Smooth muscle cell (in vitro differentiated cells): ENCODE data around the gene SS18L1. TPM values are rescaled to one million over a fixed set of nuclear protein-coding genes. Genes with fewer than 3 reads are reported as not detected.

Experiments
- DNase-seq: peaks from one replicate; lab custom pipeline; 2025; ENCODE audit not compliant: unreplicated experiment; lab: John Stamatoyannopoulos, UW
- H2AFZ ChIP-seq: fragments of 200-600 bp; sonication (generic); 2 replicates; pipeline ENCODE4 v1.6.0; 2016; ENCODE audit warnings: antibody characterized with exemption, low read depth, mild to moderate bottlenecking
- H3F3A ChIP-seq: fragments of 200-600 bp; sonication (generic); 2 replicates; pipeline ENCODE4 v1.6.0; 2017; ENCODE audit warnings: antibody characterized with exemption, low read depth
- H3K27ac ChIP-seq: fragments of 200-600 bp; sonication (generic); 2 replicates; pipeline ENCODE4 v1.5.1; 2016; ENCODE audit warnings: low read depth, mild to moderate bottlenecking
- H3K27me3 ChIP-seq: fragments of 200-600 bp; sonication (generic); 2 replicates; pipeline ENCODE4 v1.6.1; 2016; ENCODE audit warnings: low read depth, mild to moderate bottlenecking
- H3K36me3 ChIP-seq: fragments of 200-600 bp; sonication (generic); 2 replicates; pipeline ENCODE4 v1.5.1; 2016; ENCODE audit warnings: low read depth
- H3K4me1 ChIP-seq: fragments of 200-600 bp; sonication (generic); 2 replicates; pipeline ENCODE4 v1.5.1; 2016; ENCODE audit warnings: low read depth
- H3K4me2 ChIP-seq: fragments of 200-600 bp; sonication (generic); 2 replicates; pipeline ENCODE4 v1.6.0; 2016; ENCODE audit warnings: mild to moderate bottlenecking
- H3K4me3 ChIP-seq: fragments of 200-600 bp; sonication (generic); 2 replicates; pipeline ENCODE4 v1.5.1; 2016; ENCODE audit warnings: mild to moderate bottlenecking
- H3K79me2 ChIP-seq: fragments of 200-600 bp; sonication (generic); 2 replicates; pipeline ENCODE4 v1.6.0; 2016; ENCODE audit warnings: low read depth, mild to moderate bottlenecking
- H3K9ac ChIP-seq: fragments of 200-600 bp; sonication (generic); 2 replicates; pipeline ENCODE4 v1.6.0; 2016; ENCODE audit warnings: low read depth
- H3K9me3 ChIP-seq: fragments of 200-600 bp; sonication (generic); replicated peaks from 2 replicates; pipeline ENCODE4 v1.5.1; 2016; ENCODE audit warnings: low read depth
- H4K20me1 ChIP-seq: fragments of 200-600 bp; sonication (generic); 2 replicates; pipeline ENCODE4 v1.6.0; 2016; ENCODE audit warnings: low read depth
- WGBS: methylation state at CpG from one replicate; pipeline ENCODE4 v1.1.7; 2016; ENCODE audit warnings: low lambda C conversion rate; 5-methylcytosine and 5-hydroxymethylcytosine counted together
- polyA plus RNA-seq: library from polyadenylated mRNA; unstranded; fragments of >200 nt; fragmentation: Nextera tagmentation; extraction: Ambion mirVana; gene quantifications from 2 replicates; pipeline ENCODE4 v1.2.1, GENCODE V29; 2016
- total RNA-seq: library from RNA; depleted of rRNA; stranded (reverse); fragments of >200 nt; gene quantifications from 2 replicates; pipeline ENCODE4 v1.2.3, GENCODE V29; 2014
- TF ChIP-seq, protein P1 (sequence below): fragments of 200-600 bp; sonication (generic); IDR thresholded peaks from 2 replicates; pipeline ENCODE4 v1.5.1; 2017; ENCODE audit warnings: borderline replicate concordance, mild to moderate bottlenecking, antibody characterized with exemption; ENCODE audit not compliant: insufficient read depth, poor library complexity, severe bottlenecking

Gene SS18L1
- total and polyA plus RNA-seq, 2 experiments from 2014 or later = 2.3 to 10.1 TPM

DNA sequence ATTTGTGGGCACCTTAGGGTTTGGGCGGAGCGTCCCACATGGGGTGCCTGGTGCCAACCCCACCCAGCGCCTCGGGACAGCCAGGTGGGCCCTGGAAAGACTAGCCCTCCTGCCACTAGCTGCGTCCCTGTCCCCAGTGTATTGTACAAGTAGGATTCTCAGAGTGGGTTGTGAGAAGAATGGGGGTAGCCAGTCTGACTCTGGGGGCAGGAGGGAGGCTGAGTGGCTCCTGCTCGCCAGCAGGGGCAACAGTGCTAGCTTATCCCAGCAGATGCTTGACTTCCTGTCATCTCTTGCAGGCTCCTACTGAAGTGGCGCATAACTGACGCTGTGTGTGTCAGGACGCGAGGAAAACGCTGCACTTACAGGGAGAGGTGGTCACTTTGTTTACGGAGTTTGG, 9.7 kb upstream of the SS18L1 start:
- Histone ChIP-seq H3K36me3 (peaks cover 3% of the 10 kb centered on the region), H2AFZ (no peak overlapping the region), H3K27ac (no peak overlapping the region), H3K27me3 (no peaks in the 10 kb centered on the region), H3K4me2 (no peak overlapping the region), H4K20me1 (peaks cover 70% of the 10 kb centered on the region), H3K4me3 (no peak overlapping the region), H3K9ac (no peak overlapping the region), H3F3A (peaks cover 40% of the 10 kb centered on the region), H3K4me1 (no peaks in the 10 kb centered on the region), H3K9me3 (no peaks in the 10 kb centered on the region), H3K79me2 (peaks cover 6% of the 10 kb centered on the region)
- TF ChIP-seq, protein P1, sequence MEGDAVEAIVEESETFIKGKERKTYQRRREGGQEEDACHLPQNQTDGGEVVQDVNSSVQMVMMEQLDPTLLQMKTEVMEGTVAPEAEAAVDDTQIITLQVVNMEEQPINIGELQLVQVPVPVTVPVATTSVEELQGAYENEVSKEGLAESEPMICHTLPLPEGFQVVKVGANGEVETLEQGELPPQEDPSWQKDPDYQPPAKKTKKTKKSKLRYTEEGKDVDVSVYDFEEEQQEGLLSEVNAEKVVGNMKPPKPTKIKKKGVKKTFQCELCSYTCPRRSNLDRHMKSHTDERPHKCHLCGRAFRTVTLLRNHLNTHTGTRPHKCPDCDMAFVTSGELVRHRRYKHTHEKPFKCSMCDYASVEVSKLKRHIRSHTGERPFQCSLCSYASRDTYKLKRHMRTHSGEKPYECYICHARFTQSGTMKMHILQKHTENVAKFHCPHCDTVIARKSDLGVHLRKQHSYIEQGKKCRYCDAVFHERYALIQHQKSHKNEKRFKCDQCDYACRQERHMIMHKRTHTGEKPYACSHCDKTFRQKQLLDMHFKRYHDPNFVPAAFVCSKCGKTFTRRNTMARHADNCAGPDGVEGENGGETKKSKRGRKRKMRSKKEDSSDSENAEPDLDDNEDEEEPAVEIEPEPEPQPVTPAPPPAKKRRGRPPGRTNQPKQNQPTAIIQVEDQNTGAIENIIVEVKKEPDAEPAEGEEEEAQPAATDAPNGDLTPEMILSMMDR = no peak
- DNase-seq = no peak
- 92% methylated on average over 12 of the region's 12 CpGs for WGBS

DNA sequence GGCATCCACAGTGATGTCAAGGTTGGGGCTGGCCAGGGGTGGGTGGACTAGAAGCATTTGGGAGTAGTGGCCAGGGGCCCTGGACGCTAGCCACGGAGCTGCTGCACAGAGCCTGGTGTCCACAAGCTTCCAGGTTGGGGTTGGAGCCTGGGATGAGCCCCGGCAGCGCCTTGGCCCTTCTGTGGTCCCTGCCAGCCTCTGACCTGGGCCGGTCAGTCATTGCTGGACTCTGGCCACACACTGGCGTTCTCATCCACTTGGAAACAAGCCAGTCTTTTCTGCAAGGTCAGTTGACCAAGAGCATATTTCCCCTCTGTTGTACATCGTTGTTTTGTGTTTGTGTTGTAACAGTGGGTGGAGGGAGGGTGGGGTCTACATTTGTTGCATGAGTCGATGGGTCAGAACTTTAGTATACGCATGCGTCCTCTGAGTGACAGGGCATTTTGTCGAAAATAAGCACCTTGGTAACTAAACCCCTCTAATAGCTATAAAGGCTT, 8.8 kb upstream of the SS18L1 start:
- Histone ChIP-seq H2AFZ (no peak overlapping the region), H3F3A (peaks cover 49% of the 10 kb centered on the region), H3K27me3 (no peaks in the 10 kb centered on the region), H4K20me1 (peaks cover 70% of the 10 kb centered on the region), H3K4me1 (no peaks in the 10 kb centered on the region), H3K36me3 (peaks cover 3% of the 10 kb centered on the region), H3K4me2 (no peak overlapping the region), H3K79me2 (peaks cover 16% of the 10 kb centered on the region), H3K4me3 (no peak overlapping the region), H3K9me3 (no peaks in the 10 kb centered on the region), H3K27ac (no peak overlapping the region), H3K9ac (no peak overlapping the region)
- WGBS = 92% methylated on average over 11 of the region's 11 CpGs
- TF ChIP-seq, protein P1 = no peak
- DNase-seq = no peak

DNA sequence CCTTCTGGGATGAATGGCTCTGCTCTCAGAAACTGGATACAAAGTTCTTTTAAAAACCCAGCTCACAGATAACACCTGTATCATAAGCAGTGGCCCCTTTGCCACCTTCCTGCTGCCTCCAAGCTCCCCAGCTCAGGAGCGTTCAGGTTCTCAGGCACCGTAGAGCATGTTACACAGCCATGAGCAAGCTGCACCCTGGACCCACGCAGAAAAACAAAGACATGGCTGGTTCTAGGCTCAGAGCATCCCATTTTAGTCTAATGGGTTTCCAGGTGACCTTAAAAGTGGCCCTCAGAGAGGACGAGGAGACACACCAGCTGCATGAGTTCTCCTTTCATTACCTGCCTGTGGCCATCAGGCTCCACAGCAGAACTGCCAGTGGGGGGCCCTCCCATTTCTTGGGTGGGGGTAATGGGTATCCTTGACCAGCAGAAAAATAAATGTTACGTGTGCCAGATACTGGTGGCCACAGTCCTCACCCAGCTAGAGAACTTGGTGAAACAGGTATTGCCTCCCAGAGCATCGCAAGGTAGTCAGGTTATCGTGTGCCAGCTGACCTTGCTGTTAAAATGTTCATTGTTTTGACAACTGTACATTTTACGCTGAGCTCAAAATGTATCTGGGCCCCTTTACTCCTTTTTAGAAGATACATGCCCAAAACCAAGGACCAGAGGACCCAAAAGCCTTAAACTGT, 7.8 kb upstream of the SS18L1 start:
- 98% methylated on average over 8 of the region's 8 CpGs for WGBS
- no peak overlapping the region for H2AFZ ChIP-seq
- H3K4me2 ChIP-seq = no peak overlapping the region
- no peaks in the 10 kb centered on the region for H3K9me3 ChIP-seq
- peaks cover 79% of the 10 kb centered on the region for H4K20me1 ChIP-seq
- no peak overlapping the region for H3K9ac ChIP-seq
- H3K4me3 ChIP-seq = no peak overlapping the region
- H3K4me1 ChIP-seq = no peaks in the 10 kb centered on the region
- TF ChIP-seq, protein P1 = no peak
- no peak for DNase-seq
- no peaks in the 10 kb centered on the region for H3K36me3 ChIP-seq
- H3K79me2 ChIP-seq = peaks cover 20% of the 10 kb centered on the region
- no peak overlapping the region for H3K27ac ChIP-seq
- H3K27me3 ChIP-seq = no peaks in the 10 kb centered on the region
- H3F3A ChIP-seq = peaks cover 57% of the 10 kb centered on the region
